EL (cell line): ENCODE measurements around the gene PLXNA2.

ENCODE experiments used
- DNase-seq: peaks from one replicate; pipeline ENCODE4 v3.0.0-alpha.2; 2016

PLXNA2 gene

DNA sequence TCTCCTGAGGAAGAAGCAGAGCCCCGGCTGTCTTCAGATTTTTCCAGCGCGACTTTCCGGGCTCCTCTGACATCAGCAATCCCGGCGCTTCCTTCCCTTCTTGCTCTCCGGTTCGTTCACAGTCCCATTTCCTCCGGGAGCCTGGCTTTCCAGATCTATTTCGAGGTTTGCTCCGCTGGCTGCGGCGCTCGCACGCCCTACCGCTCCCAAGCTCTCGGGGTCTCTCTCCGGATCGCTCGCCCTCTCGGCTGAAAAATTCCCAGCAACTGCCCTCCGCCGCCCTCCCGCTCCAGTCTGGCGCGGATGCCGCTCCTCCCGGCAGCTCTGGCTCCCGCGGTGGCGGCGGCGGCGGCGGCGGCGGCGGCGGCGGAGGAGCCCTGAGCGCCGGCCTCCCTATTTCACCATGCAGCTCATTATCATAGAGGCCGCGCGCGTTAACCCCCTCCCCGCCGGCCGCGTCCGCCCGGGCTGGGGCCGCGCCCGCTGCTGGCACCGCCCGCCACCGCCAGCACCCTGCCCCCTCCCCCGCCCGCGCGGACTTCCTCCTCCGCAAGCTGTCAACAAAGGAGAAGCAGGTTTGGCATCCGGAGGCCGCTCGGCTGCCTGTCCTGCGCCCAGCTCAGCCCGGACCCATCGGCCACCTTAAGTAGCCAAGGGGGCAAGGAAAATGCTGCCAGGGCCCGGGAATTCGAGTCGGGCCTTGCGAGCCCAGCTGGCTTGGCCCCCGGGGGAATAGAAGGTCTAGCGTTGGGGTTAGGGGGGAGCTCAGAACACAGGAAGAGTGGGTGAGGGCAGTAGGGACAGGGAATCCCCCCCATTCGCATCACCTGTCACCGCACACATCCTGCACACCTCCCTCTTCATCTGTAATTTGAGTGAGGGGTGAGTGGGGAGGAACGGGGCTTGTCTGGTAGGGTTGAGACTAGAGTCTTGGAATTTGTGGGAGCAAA is at the start of gene PLXNA2:
Gene PLXNA2, minus strand, starts transcription at position 418 of the 950 bp plus-strand sequence. CDS start 26,462 bp downstream, outside the sequence.
- DNase-seq, result peak; percentile 77

GRCh38 chr1:208292908-208293307 is 48.7 kb upstream of the PLXNA2 start:
- DNase-seq, result no peak

GRCh38 chr1:208291923-208292711 is 47.9 kb upstream of the PLXNA2 start:
- DNase-seq, result no peak

- DNase-seq, result no peak
Measured at GRCh38 chr1:208291129-208291528, 46.9 kb upstream of the PLXNA2 start.

GRCh38 chr1:208289716-208290115 is 45.5 kb upstream of the PLXNA2 start:
- no peak for DNase-seq

GRCh38 chr1:208288495-208288894 is 44.3 kb upstream of the PLXNA2 start:
- no peak for DNase-seq

GRCh38 chr1:208280681-208281450 is 36.7 kb upstream of the PLXNA2 start:
- no peak for DNase-seq

DNA sequence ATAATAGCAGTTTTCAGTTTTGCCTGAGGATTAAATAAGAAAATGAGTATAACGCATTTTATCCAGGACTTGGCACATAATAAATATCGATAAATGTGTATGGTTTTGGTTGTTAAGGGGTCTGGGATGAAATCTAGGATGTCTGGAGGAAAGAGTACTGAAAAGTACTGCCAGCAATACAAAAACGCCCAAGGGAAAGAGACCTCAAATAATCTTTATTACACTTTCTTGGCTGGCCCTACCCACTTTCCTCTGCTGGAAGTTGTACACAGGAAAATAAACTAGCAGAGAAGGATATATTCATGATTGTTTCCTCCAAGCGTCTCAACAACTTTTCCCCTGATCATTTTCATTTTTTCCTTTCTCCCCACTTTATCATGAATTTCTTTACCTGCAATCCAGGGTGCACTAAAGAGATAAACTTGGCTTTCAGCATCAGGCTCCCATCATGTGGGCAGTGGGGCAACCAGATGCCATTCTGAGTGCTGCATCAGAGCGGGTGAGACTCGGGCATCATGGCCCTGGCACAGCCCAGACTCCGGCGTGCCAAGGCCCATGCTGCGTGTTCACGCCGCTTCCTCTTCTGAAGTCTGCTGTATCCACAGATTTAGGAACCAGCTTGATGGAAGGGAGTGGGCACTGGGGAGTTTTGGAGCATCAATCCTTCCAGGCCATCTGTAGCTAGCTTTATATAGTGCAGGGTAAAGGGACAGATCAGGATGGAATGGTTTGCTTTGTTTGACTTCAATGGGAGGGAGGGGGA is 35.8 kb upstream of the PLXNA2 start:
- no peak for DNase-seq

DNA sequence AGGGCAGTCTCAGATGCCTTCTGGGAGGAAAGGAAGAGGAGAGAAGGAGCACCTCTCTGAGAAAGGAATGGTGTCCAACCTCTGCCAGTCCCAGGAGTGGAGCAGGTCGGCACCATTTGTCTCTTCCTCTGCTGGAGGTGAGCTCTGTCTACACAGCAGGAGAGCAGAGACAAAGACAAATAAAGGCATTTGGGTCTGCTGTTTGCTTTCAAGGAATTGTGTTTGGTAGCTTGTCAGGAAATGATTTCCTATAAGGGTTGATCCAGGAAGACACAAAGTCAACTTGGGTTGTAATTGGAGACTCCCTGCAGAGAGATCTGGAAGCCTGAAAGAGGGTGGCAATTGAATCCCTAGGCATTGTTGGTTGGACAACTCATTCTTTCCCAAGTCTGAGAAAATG is 34.5 kb upstream of the PLXNA2 start:
- no peak for DNase-seq

- no peak for DNase-seq
Measured at GRCh38 chr1:208276757-208277435, 32.7 kb upstream of the PLXNA2 start.

GRCh38 chr1:208275083-208275482 is 30.9 kb upstream of the PLXNA2 start:
- DNase-seq, result no peak

GRCh38 chr1:208273386-208274017 is 29.3 kb upstream of the PLXNA2 start:
- DNase-seq, result no peak

DNA sequence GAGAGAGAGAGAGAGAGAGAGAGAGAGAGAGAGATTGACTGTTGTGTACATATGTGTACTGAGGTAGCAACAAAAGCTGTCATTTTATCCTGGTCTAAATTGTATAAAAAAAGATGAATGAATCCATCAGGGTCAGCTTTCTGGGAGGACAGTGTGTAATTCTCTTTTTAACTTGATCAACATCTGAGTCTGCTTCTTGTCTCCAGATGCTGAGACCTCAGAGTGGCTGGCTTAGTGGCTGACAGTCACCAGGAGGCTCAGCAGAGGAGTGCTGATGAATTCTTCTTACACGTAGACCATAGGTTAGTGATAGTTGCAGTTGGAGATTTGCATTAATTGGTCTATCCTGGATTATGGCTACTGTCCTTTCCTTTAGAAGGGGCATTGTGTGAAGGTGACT is 28.5 kb upstream of the PLXNA2 start:
- DNase-seq, result no peak

DNA sequence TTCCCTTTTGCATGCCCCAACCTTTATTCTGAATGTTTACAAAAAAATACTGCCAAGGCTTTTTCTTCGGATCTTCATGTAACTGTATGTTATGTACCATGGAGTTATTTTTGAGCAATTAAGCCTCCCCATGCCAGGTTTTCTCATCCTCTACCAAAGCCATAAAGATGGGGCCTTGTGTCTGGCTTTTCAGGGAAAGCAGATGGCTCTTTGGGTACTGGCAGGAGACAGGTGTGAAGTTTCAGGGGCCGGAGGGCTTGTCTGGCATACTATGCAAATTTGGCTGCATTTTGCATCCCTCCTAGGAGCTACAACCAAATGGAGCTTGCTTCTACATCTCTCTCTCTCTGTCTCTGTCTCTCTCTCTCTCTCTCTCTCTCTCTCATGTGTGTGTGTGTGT is 28.1 kb upstream of the PLXNA2 start:
- DNase-seq, result no peak

DNA sequence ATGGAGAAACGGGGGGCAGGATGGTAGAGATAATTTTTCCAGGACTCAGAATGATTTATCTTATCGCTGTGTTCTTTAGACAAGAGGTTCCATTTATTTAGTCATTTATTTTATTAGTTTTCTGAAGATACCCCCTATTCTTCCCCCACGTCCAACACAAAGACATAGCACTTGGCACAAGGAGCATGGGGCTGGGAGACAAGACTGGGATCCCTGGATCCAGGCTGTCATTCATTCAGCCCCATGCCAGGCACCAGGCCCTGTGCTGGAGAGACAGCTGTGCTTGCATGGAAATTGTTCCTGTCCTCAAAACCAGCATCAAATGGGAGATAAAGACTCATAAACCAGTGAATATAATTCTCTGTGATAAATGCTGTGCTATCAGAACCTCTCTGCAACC is 27.1 kb upstream of the PLXNA2 start:
- DNase-seq, result no peak

- DNase-seq, result no peak
Measured at GRCh38 chr1:208270651-208271141, 26.5 kb upstream of the PLXNA2 start.

DNA sequence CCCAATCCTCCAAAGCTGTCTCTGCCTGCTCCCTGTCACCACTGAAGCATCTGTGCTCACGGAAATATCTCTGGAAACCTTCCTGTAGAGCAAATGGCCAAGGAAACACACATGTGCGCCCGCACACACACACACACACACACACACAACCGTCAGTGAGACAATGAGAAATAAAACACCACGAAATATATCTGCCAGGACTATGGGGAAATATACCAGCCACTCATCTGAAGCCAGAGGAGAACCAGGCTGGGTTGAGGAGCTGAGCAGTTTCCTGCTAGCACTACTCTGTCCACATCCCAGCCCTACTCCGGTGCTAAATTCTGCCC is 25.1 kb upstream of the PLXNA2 start:
- DNase-seq, result no peak

DNA sequence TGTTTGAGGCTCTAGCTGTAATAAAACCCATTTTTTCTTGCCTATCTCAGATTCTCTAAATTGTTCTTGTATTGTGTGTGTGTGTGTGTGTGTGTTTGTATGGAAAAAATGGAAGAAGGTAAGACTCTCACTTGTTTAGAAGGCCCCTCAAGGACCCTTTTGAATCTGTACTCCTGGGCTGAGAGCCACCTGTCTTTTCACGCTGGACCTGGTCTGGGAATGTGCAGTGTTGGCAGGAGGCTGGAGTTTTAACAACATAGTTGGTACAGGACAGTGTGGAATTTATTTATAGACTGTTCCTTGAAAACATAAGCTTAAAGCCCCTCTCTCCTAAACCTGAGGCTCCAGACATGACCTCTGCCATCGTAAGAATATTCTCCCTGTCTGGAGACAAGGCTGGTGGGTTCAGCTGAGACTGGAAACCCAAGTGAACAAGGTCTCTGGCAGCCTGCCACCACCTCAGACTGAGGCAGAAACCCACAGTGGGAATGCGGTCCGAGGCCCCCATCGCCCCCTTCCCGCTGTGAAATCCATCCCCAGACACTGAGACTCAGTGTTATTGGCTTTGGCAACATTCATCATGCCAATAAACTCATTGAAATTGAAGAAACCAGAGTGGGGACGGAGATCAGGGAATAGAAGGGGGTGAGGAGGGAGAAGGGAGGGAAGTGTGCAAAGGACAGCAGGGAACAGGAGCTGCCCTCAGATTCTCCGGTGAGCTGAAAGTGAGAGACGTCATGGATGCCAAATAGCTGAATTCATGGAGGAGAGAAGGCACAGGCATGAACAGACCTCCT is 24.6 kb upstream of the PLXNA2 start:
- DNase-seq, result no peak

GRCh38 chr1:208265525-208265924 is 21.3 kb upstream of the PLXNA2 start:
- no peak for DNase-seq

- DNase-seq, result no peak
Measured at GRCh38 chr1:208265122-208265469, 20.9 kb upstream of the PLXNA2 start.
